Hepatocyte (in vitro differentiated cells): ENCODE measurements around the gene ALK. TPM values are rescaled to one million over a fixed set of nuclear protein-coding genes. Genes with fewer than 3 reads are reported as not detected.

ENCODE experiments used
- DNase-seq: peaks from one replicate; pipeline ENCODE4 v3.0.0-alpha.2; 2016; ENCODE audit warnings: low spot score
- H2AFZ ChIP-seq: fragments of 200-600 bp; sonication (generic); 2 replicates; pipeline ENCODE4 v1.6.0; 2016; ENCODE audit warnings: antibody characterized with exemption, mild to moderate bottlenecking
- H3K27ac ChIP-seq: fragments of 200-600 bp; sonication (generic); 2 replicates; pipeline ENCODE4 v1.5.1; 2016; ENCODE audit warnings: mild to moderate bottlenecking
- H3K27me3 ChIP-seq: fragments of 200-600 bp; sonication (generic); 2 replicates; pipeline ENCODE4 v1.6.1; 2016
- H3K36me3 ChIP-seq: fragments of 200-600 bp; sonication (generic); replicated peaks from 2 replicates; pipeline ENCODE4 v1.5.1; 2016; ENCODE audit warnings: low read depth; ENCODE audit not compliant: insufficient read depth
- H3K4me1 ChIP-seq: fragments of 200-600 bp; sonication (generic); 2 replicates; pipeline ENCODE4 v1.5.1; 2016; ENCODE audit warnings: mild to moderate bottlenecking, moderate library complexity; ENCODE audit not compliant: insufficient read depth
- H3K4me2 ChIP-seq: fragments of 200-600 bp; sonication (generic); 2 replicates; pipeline ENCODE4 v1.6.0; 2016
- H3K4me3 ChIP-seq: fragments of 200-600 bp; sonication (generic); 2 replicates; pipeline ENCODE4 v1.5.1; 2016; ENCODE audit warnings: mild to moderate bottlenecking
- H3K79me2 ChIP-seq: fragments of 200-600 bp; sonication (generic); 2 replicates; pipeline ENCODE4 v1.6.0; 2017; ENCODE audit warnings: mild to moderate bottlenecking
- H3K9me2 ChIP-seq: fragments of 200-600 bp; sonication (generic); replicated peaks from 2 replicates; pipeline ENCODE4 v1.6.0; 2017; ENCODE audit warnings: mild to moderate bottlenecking; ENCODE audit not compliant: insufficient read depth
- H3K9me3 ChIP-seq: fragments of 200-600 bp; sonication (generic); 2 replicates; pipeline ENCODE4 v1.5.1; 2016; ENCODE audit warnings: low read depth, mild to moderate bottlenecking
- H4K20me1 ChIP-seq: fragments of 200-600 bp; sonication (generic); 2 replicates; pipeline ENCODE4 v1.6.0; 2016; ENCODE audit warnings: mild to moderate bottlenecking; ENCODE audit not compliant: insufficient read depth, poor library complexity, severe bottlenecking
- EZH2 ChIP-seq: fragments of 200-600 bp; sonication (generic); IDR thresholded peaks from 2 replicates; pipeline ENCODE4 v1.6.1; 2016; ENCODE audit warnings: antibody characterized with exemption, mild to moderate bottlenecking, borderline replicate concordance
- EZH2phosphoT487 ChIP-seq: fragments of 200-600 bp; sonication (generic); IDR thresholded peaks from one replicate; pipeline ENCODE4 v1.6.1; 2018; ENCODE audit warnings: antibody characterized with exemption, mild to moderate bottlenecking, low read depth, moderate library complexity; ENCODE audit not compliant: unreplicated experiment, severe bottlenecking
- WGBS: methylation state at CpG from one replicate; pipeline ENCODE4 v1.1.6; 2016; ENCODE audit warnings: low lambda C conversion rate; ENCODE audit errors: missing lambda C conversion rate; 5-methylcytosine and 5-hydroxymethylcytosine counted together
- polyA plus RNA-seq: library from polyadenylated mRNA; unstranded; fragments of >200 nt; fragmentation: Nextera tagmentation; extraction: Ambion mirVana; gene quantifications from 2 replicates; pipeline ENCODE4 v1.2.1, GENCODE V29; 2016
- total RNA-seq: library from RNA; depleted of rRNA; stranded (reverse); fragments of >200 nt; gene quantifications from 2 replicates; pipeline ENCODE4 v1.2.3, GENCODE V29; 2014
- TF ChIP-seq, protein P1 (sequence below): fragments of 200-600 bp; sonication (generic); IDR thresholded peaks from 2 replicates; pipeline ENCODE4 v1.5.1; 2016; ENCODE audit warnings: antibody characterized with exemption, mild to moderate bottlenecking; ENCODE audit not compliant: poor library complexity

Gene ALK
- total and polyA plus RNA-seq, 2 experiments from 2014 or later = 0.16 to 0.27 TPM

GRCh38 chr2:29749843-29750242 is 171.5 kb downstream of the ALK start:
- 80% methylated on average over 5 of the region's 5 CpGs for WGBS
- peaks cover 9% of the 10 kb centered on the region for H3K27me3 ChIP-seq
- no peaks in the 10 kb centered on the region for H3K9me2 ChIP-seq
- no peaks in the 10 kb centered on the region for H3K4me1 ChIP-seq
- H3K9me3 ChIP-seq = no peaks in the 10 kb centered on the region
- H4K20me1 ChIP-seq = no peaks in the 10 kb centered on the region
- H2AFZ ChIP-seq = no peak overlapping the region
- H3K36me3 ChIP-seq = no peaks in the 10 kb centered on the region
- DNase-seq = no peak
- no peak overlapping the region for H3K27ac ChIP-seq
- no peak overlapping the region for H3K4me3 ChIP-seq
- no peak for TF ChIP-seq EZH2phosphoT487
- no peak for TF ChIP-seq EZH2
- TF ChIP-seq, protein P1, sequence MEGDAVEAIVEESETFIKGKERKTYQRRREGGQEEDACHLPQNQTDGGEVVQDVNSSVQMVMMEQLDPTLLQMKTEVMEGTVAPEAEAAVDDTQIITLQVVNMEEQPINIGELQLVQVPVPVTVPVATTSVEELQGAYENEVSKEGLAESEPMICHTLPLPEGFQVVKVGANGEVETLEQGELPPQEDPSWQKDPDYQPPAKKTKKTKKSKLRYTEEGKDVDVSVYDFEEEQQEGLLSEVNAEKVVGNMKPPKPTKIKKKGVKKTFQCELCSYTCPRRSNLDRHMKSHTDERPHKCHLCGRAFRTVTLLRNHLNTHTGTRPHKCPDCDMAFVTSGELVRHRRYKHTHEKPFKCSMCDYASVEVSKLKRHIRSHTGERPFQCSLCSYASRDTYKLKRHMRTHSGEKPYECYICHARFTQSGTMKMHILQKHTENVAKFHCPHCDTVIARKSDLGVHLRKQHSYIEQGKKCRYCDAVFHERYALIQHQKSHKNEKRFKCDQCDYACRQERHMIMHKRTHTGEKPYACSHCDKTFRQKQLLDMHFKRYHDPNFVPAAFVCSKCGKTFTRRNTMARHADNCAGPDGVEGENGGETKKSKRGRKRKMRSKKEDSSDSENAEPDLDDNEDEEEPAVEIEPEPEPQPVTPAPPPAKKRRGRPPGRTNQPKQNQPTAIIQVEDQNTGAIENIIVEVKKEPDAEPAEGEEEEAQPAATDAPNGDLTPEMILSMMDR = no peak
- no peak overlapping the region for H3K4me2 ChIP-seq
- H3K79me2 ChIP-seq = no peaks in the 10 kb centered on the region

- Histone ChIP-seq H3K4me3 (no peak overlapping the region), H2AFZ (no peak overlapping the region), H3K4me1 (no peaks in the 10 kb centered on the region), H4K20me1 (no peaks in the 10 kb centered on the region), H3K79me2 (no peaks in the 10 kb centered on the region), H3K9me2 (no peaks in the 10 kb centered on the region), H3K27me3 (peaks cover 5% of the 10 kb centered on the region), H3K36me3 (no peaks in the 10 kb centered on the region), H3K4me2 (no peak overlapping the region), H3K27ac (no peak overlapping the region), H3K9me3 (no peaks in the 10 kb centered on the region)
- DNase-seq = no peak
- TF ChIP-seq EZH2 (no peak), EZH2phosphoT487 (no peak)
- TF ChIP-seq, protein P1 = no peak
- 85% methylated on average over 1 of the region's 1 CpG for WGBS
Observed at GRCh38 chr2:29749041-29749440, 172.3 kb downstream of the ALK start.

DNA sequence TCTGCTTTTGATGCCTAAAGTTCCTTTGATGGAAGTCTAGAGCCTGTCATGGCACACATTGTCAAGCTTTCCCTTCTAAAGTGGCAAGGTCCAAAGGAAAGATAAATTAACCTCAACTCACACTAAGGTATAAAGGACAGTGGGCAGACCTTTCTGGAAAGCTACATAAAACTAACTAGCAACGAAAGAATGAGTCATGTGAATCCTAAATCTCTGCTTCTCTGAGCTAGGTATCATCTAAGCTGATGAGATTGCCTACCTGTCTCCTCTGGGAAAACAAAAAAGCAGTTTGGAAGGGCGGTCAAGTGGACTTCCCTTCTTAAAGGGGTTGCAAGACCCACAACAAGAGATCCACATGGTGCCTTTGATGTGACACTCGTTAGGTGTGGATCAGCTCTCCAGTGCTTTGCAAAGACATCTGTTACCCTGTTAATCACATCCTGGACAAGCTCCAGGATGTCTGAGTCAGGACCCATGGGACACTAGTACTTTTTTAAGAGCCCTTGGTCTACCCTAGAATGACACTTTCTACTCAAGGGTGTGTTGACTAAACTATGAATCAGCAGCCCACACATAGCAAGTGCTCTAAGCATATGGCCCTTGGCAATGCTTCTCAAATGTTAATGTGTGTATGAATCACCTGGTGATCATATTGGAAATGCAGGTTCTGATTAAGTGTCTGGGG is 173.5 kb downstream of the ALK start:
- Histone ChIP-seq H3K27ac (no peak overlapping the region), H2AFZ (no peak overlapping the region), H3K4me2 (no peak overlapping the region), H4K20me1 (no peaks in the 10 kb centered on the region), H3K36me3 (no peaks in the 10 kb centered on the region), H3K9me2 (no peaks in the 10 kb centered on the region), H3K4me1 (no peaks in the 10 kb centered on the region), H3K79me2 (no peaks in the 10 kb centered on the region), H3K4me3 (no peak overlapping the region), H3K27me3 (peaks cover 3% of the 10 kb centered on the region), H3K9me3 (no peaks in the 10 kb centered on the region)
- TF ChIP-seq EZH2phosphoT487 = no peak
- TF ChIP-seq, protein P1 = no peak
- DNase-seq = no peak
- 84% methylated on average over 3 of the region's 3 CpGs for WGBS
